ENCODE measurements around the gene PLD6. TPM values are rescaled to one million over a fixed set of nuclear protein-coding genes. Genes with fewer than 3 reads are reported as not detected.

The PLD6 gene
- total RNA-seq, 1 experiment from 2014 or later, result 26.0 TPM

GRCh38 chr17:17180741-17181525, 25.2 kb downstream of the PLD6 start:
- Histone ChIP-seq H3K27ac (no peak overlapping the region), H3K4me1 (peaks cover 2% of the 10 kb centered on the region), H3K36me3 (peaks cover 86% of the 10 kb centered on the region), H3K27me3 (no peaks in the 10 kb centered on the region), H3K9me3 (replicated peaks) (no peaks in the 10 kb centered on the region), H3K4me3 (no peak overlapping the region)
- DNase-seq, result no peak

GRCh38 chr17:17180141-17180603, 26.0 kb downstream of the PLD6 start:
- Histone ChIP-seq H3K4me3 (no peak overlapping the region), H3K27ac (no peak overlapping the region), H3K27me3 (no peaks in the 10 kb centered on the region), H3K9me3 (replicated peaks) (no peaks in the 10 kb centered on the region), H3K4me1 (no peaks in the 10 kb centered on the region), H3K36me3 (peaks cover 88% of the 10 kb centered on the region)
- DNase-seq, result no peak

- no peaks in the 10 kb centered on the region for H3K27me3 ChIP-seq
- H3K4me1 ChIP-seq, result no peaks in the 10 kb centered on the region
- H3K9me3 ChIP-seq (replicated peaks), result no peaks in the 10 kb centered on the region
- no peak overlapping the region for H3K4me3 ChIP-seq
- H3K36me3 ChIP-seq, result peaks cover 92% of the 10 kb centered on the region
- no peak for DNase-seq
- no peak overlapping the region for H3K27ac ChIP-seq
Measured at GRCh38 chr17:17179371-17179827, 26.7 kb downstream of the PLD6 start.

GRCh38 chr17:17177176-17177575, 29.0 kb downstream of the PLD6 start:
- no peak for DNase-seq
- H3K4me1 ChIP-seq, result no peaks in the 10 kb centered on the region
- H3K27me3 ChIP-seq, result no peaks in the 10 kb centered on the region
- no peak overlapping the region for H3K4me3 ChIP-seq
- H3K27ac ChIP-seq, result no peak overlapping the region
- H3K9me3 ChIP-seq (replicated peaks), result no peaks in the 10 kb centered on the region
- H3K36me3 ChIP-seq, result peaks cover 95% of the 10 kb centered on the region

GRCh38 chr17:17176341-17176740, 29.8 kb downstream of the PLD6 start:
- H3K36me3 ChIP-seq, result peaks cover 95% of the 10 kb centered on the region
- H3K4me3 ChIP-seq, result no peak overlapping the region
- no peak overlapping the region for H3K27ac ChIP-seq
- no peaks in the 10 kb centered on the region for H3K27me3 ChIP-seq
- DNase-seq, result no peak
- no peaks in the 10 kb centered on the region for H3K4me1 ChIP-seq
- no peaks in the 10 kb centered on the region for H3K9me3 ChIP-seq (replicated peaks)

- H3K27me3 ChIP-seq, result no peaks in the 10 kb centered on the region
- no peak overlapping the region for H3K4me3 ChIP-seq
- peaks cover 95% of the 10 kb centered on the region for H3K36me3 ChIP-seq
- no peaks in the 10 kb centered on the region for H3K9me3 ChIP-seq (replicated peaks)
- no peak overlapping the region for H3K27ac ChIP-seq
- no peak for DNase-seq
- H3K4me1 ChIP-seq, result no peaks in the 10 kb centered on the region
Measured at GRCh38 chr17:17175917-17176316, 30.2 kb downstream of the PLD6 start.

- DNase-seq, result no peak
- no peaks in the 10 kb centered on the region for H3K4me1 ChIP-seq
- no peaks in the 10 kb centered on the region for H3K27me3 ChIP-seq
- peaks cover 90% of the 10 kb centered on the region for H3K36me3 ChIP-seq
- no peak overlapping the region for H3K27ac ChIP-seq
- no peaks in the 10 kb centered on the region for H3K9me3 ChIP-seq (replicated peaks)
- no peak overlapping the region for H3K4me3 ChIP-seq
Measured at GRCh38 chr17:17175340-17175739, 30.8 kb downstream of the PLD6 start.

GRCh38 chr17:17173921-17174320, 32.2 kb downstream of the PLD6 start:
- DNase-seq, result no peak
- no peaks in the 10 kb centered on the region for H3K4me1 ChIP-seq
- peaks cover 88% of the 10 kb centered on the region for H3K36me3 ChIP-seq
- H3K27ac ChIP-seq, result no peak overlapping the region
- H3K9me3 ChIP-seq (replicated peaks), result no peaks in the 10 kb centered on the region
- H3K4me3 ChIP-seq, result no peak overlapping the region
- no peaks in the 10 kb centered on the region for H3K27me3 ChIP-seq

GRCh38 chr17:17172990-17173389, 33.1 kb downstream of the PLD6 start:
- Histone ChIP-seq H3K36me3 (peaks cover 86% of the 10 kb centered on the region), H3K4me1 (no peaks in the 10 kb centered on the region), H3K27me3 (no peaks in the 10 kb centered on the region), H3K27ac (no peak overlapping the region), H3K4me3 (no peak overlapping the region), H3K9me3 (replicated peaks) (no peaks in the 10 kb centered on the region)
- DNase-seq, result no peak

- H3K36me3 ChIP-seq, result peaks cover 82% of the 10 kb centered on the region
- H3K4me3 ChIP-seq, result no peak overlapping the region
- no peaks in the 10 kb centered on the region for H3K27me3 ChIP-seq
- no peaks in the 10 kb centered on the region for H3K4me1 ChIP-seq
- H3K9me3 ChIP-seq (replicated peaks), result no peaks in the 10 kb centered on the region
- no peak for DNase-seq
- H3K27ac ChIP-seq, result no peak overlapping the region
Measured at GRCh38 chr17:17172001-17172939, 33.9 kb downstream of the PLD6 start.

GRCh38 chr17:17171186-17171585, 34.9 kb downstream of the PLD6 start:
- Histone ChIP-seq H3K27ac (no peak overlapping the region), H3K36me3 (peaks cover 82% of the 10 kb centered on the region), H3K27me3 (no peaks in the 10 kb centered on the region), H3K4me3 (no peak overlapping the region), H3K4me1 (no peaks in the 10 kb centered on the region), H3K9me3 (replicated peaks) (no peaks in the 10 kb centered on the region)
- no peak for DNase-seq

GRCh38 chr17:17170346-17170985, 35.7 kb downstream of the PLD6 start:
- no peaks in the 10 kb centered on the region for H3K9me3 ChIP-seq (replicated peaks)
- no peak overlapping the region for H3K27ac ChIP-seq
- H3K27me3 ChIP-seq, result no peaks in the 10 kb centered on the region
- no peak overlapping the region for H3K4me3 ChIP-seq
- no peak for DNase-seq
- H3K36me3 ChIP-seq, result peaks cover 82% of the 10 kb centered on the region
- H3K4me1 ChIP-seq, result no peaks in the 10 kb centered on the region

- DNase-seq, result no peak
- H3K4me1 ChIP-seq, result no peaks in the 10 kb centered on the region
- H3K4me3 ChIP-seq, result no peak overlapping the region
- H3K27ac ChIP-seq, result no peak overlapping the region
- H3K27me3 ChIP-seq, result no peaks in the 10 kb centered on the region
- no peaks in the 10 kb centered on the region for H3K9me3 ChIP-seq (replicated peaks)
- peaks cover 82% of the 10 kb centered on the region for H3K36me3 ChIP-seq
Measured at GRCh38 chr17:17169396-17169795, 36.7 kb downstream of the PLD6 start.

- no peak overlapping the region for H3K27ac ChIP-seq
- H3K4me1 ChIP-seq, result no peaks in the 10 kb centered on the region
- peaks cover 82% of the 10 kb centered on the region for H3K36me3 ChIP-seq
- no peak for DNase-seq
- no peaks in the 10 kb centered on the region for H3K27me3 ChIP-seq
- no peaks in the 10 kb centered on the region for H3K9me3 ChIP-seq (replicated peaks)
- no peak overlapping the region for H3K4me3 ChIP-seq
Measured at GRCh38 chr17:17168401-17168800, 37.7 kb downstream of the PLD6 start.

GRCh38 chr17:17167986-17168385, 38.1 kb downstream of the PLD6 start:
- Histone ChIP-seq H3K27me3 (no peaks in the 10 kb centered on the region), H3K36me3 (peaks cover 82% of the 10 kb centered on the region), H3K4me1 (no peaks in the 10 kb centered on the region), H3K9me3 (replicated peaks) (no peaks in the 10 kb centered on the region), H3K4me3 (no peak overlapping the region), H3K27ac (no peak overlapping the region)
- no peak for DNase-seq
